SK-N-SH (cell line): Measurements from ENCODE around the gene NAGA. TPM values are rescaled to one million over a fixed set of nuclear protein-coding genes. Genes with fewer than 3 reads are reported as not detected.

Experiments
- CTCF ChIA-PET: fragments of 300-600, 350-600 bp; formaldehyde crosslinking; extraction: SDS; loops from one replicate; lab custom pipeline; 2021; lab: Yijun Ruan, JAX
- POLR2A ChIA-PET: fragments of 350-600 bp; sonication (Branson Sonifier 250); formaldehyde crosslinking; extraction: SDS; loops from one replicate; lab custom pipeline; 2020; ENCODE audit warnings: antibody characterized with exemption, inconsistent platforms; lab: Yijun Ruan, JAX
- DNase-seq: peaks from one replicate; pipeline ENCODE4 v3.0.0; 2012
- H2AFZ ChIP-seq: fragments of 200-600 bp; sonication (generic); 2 replicates; pipeline ENCODE4 v1.8.1; 2016; ENCODE audit warnings: antibody characterized with exemption, mild to moderate bottlenecking, low read depth
- H3F3A ChIP-seq: fragments of 200-600 bp; sonication (generic); replicated peaks from 2 replicates; pipeline ENCODE3; 2016; ENCODE audit warnings: antibody characterized with exemption, mild to moderate bottlenecking; ENCODE audit not compliant: insufficient read depth
- H3K27ac ChIP-seq, 2 experiments: fragments of 200-500 bp in 1 of 2; fragments of 200-600 bp in 1 of 2; sonication (Bioruptor generic) in 1 of 2; sonication (generic), shearing (Covaris generic) in 1 of 2; 2 replicates each; pipeline versions ENCODE4 v1.5.1 to v1.6.1; 2014 to 2016; ENCODE audit warnings: low read depth in 2 of 2, inconsistent platforms in 1 of 2, low read length in 1 of 2, mild to moderate bottlenecking in 1 of 2, mixed read lengths in 1 of 2
- H3K27me3 ChIP-seq: fragments of 200-600 bp; sonication (generic), shearing (Covaris generic); 2 replicates; pipeline ENCODE4 v1.6.1; 2016; ENCODE audit warnings: mixed run types; ENCODE audit not compliant: insufficient read depth
- H3K36me3 ChIP-seq, 2 experiments: fragments of 200-500 bp in 1 of 2; fragments of 200-600 bp in 1 of 2; sonication (Bioruptor generic) in 1 of 2; sonication (generic) in 1 of 2; replicated peaks in 1 of 2; 2 replicates each; pipeline versions ENCODE3 to v1.5.1; 2014 to 2016; ENCODE audit warnings: low read length in 1 of 2, mild to moderate bottlenecking in 1 of 2; ENCODE audit not compliant: insufficient read depth in 2 of 2, control insufficient read depth in 1 of 2
- H3K4me1 ChIP-seq, 2 experiments: fragments of 200-500 bp in 1 of 2; fragments of 200-600 bp in 1 of 2; sonication (Bioruptor generic) in 1 of 2; sonication (generic), shearing (Covaris generic) in 1 of 2; 2 replicates each; pipeline versions ENCODE4 v1.5.1 to v1.6.1; 2014 to 2016; ENCODE audit warnings: low read depth in 1 of 2, low read length in 1 of 2, mixed run types in 1 of 2; ENCODE audit not compliant: insufficient read depth in 2 of 2, control insufficient read depth in 1 of 2
- H3K4me2 ChIP-seq: fragments of 200-600 bp; sonication (generic), shearing (Covaris generic); 2 replicates; pipeline ENCODE4 v1.6.1; 2017; ENCODE audit warnings: mixed run types
- H3K4me3 ChIP-seq, 2 experiments: fragments of 200-500 bp in 1 of 2; fragments of 200-600 bp in 1 of 2; sonication (Bioruptor generic) in 1 of 2; sonication (generic), shearing (Covaris generic) in 1 of 2; 2 replicates each; pipeline versions ENCODE4 v1.5.1 to v1.8.1; 2014 to 2016; ENCODE audit warnings: low read depth in 2 of 2, inconsistent platforms in 1 of 2, low read length in 1 of 2, mild to moderate bottlenecking in 1 of 2, mixed read lengths in 1 of 2, moderate library complexity in 1 of 2
- H3K79me2 ChIP-seq: fragments of 200-600 bp; sonication (generic); 2 replicates; pipeline ENCODE4 v1.8.1; 2017; ENCODE audit warnings: mild to moderate bottlenecking; ENCODE audit not compliant: insufficient read depth
- H3K9ac ChIP-seq: fragments of 200-600 bp; sonication (generic); 2 replicates; pipeline ENCODE4 v1.6.1; 2017; ENCODE audit warnings: mixed run types
- H3K9me2 ChIP-seq: fragments of 200-600 bp; sonication (generic); 2 replicates; pipeline ENCODE4 v1.6.1; 2017; ENCODE audit warnings: mixed run types
- H3K9me3 ChIP-seq: fragments of 200-600 bp; sonication (generic); 2 replicates; pipeline ENCODE4 v1.6.1; 2017; ENCODE audit warnings: mixed run types, mild to moderate bottlenecking, moderate library complexity
- H4K20me1 ChIP-seq: fragments of 200-600 bp; sonication (generic); 2 replicates; pipeline ENCODE4 v1.6.1; 2017; ENCODE audit warnings: mild to moderate bottlenecking, mixed run types; ENCODE audit not compliant: insufficient read depth
- ELF1 ChIP-seq: IDR thresholded peaks from 2 replicates; pipeline ENCODE4 v1.4.0; 2012
- FOXJ3 ChIP-seq: sonication (generic); formaldehyde crosslinking; IDR thresholded peaks from 2 replicates; pipeline ENCODE4 v1.5.1; 2020; ENCODE audit warnings: mild to moderate bottlenecking, missing genetic modification reagents
- FOXM1 ChIP-seq: IDR thresholded peaks from 2 replicates; pipeline ENCODE4 v1.4.0; 2012; ENCODE audit warnings: low read depth, mild to moderate bottlenecking
- GABPA ChIP-seq: IDR thresholded peaks from 2 replicates; pipeline ENCODE4 v1.4.0; 2012; ENCODE audit warnings: low read depth, mild to moderate bottlenecking
- GATA2 ChIP-seq: sonication (generic); formaldehyde crosslinking; IDR thresholded peaks from 2 replicates; pipeline ENCODE4 v1.5.0; 2020; ENCODE audit warnings: mild to moderate bottlenecking, missing genetic modification reagents
- IRF3 ChIP-seq: fragments of 150-350 bp; IDR thresholded peaks from 2 replicates; pipeline ENCODE4 v1.6.1; 2016; ENCODE audit warnings: mild to moderate bottlenecking, low read depth, low read length
- JUND ChIP-seq: IDR thresholded peaks from 2 replicates; pipeline ENCODE4 v1.4.0; 2012
- MAX ChIP-seq: IDR thresholded peaks from 2 replicates; pipeline ENCODE4 v1.4.0; 2012; ENCODE audit warnings: low read depth
- MXI1 ChIP-seq: IDR thresholded peaks from 2 replicates; pipeline ENCODE4 v1.6.1; 2012; ENCODE audit warnings: mild to moderate bottlenecking, low read depth, low read length, improper control_type of control experiment
- POLR2AphosphoS5 ChIP-seq: IDR thresholded peaks from 2 replicates; pipeline ENCODE4 v1.6.1; 2012; ENCODE audit warnings: low read depth, low read length
- RAD21 ChIP-seq: IDR thresholded peaks from 2 replicates; pipeline ENCODE4 v1.6.1; 2012; ENCODE audit warnings: mild to moderate bottlenecking, low read length
- RXRA ChIP-seq: IDR thresholded peaks from 2 replicates; pipeline ENCODE4 v1.4.0; 2012; ENCODE audit warnings: low read depth, mild to moderate bottlenecking, borderline replicate concordance
- SMC3 ChIP-seq: IDR thresholded peaks from 2 replicates; pipeline ENCODE4 v1.6.1; 2012; ENCODE audit warnings: low read depth, low read length, improper control_type of control experiment
- TEAD4 ChIP-seq: IDR thresholded peaks from 2 replicates; pipeline ENCODE4 v1.4.0; 2012; ENCODE audit warnings: mild to moderate bottlenecking, borderline replicate concordance; ENCODE audit not compliant: insufficient read depth
- USF2 ChIP-seq: fragments of 150-350 bp; IDR thresholded peaks from 2 replicates; pipeline ENCODE4 v1.6.1; 2017; ENCODE audit warnings: antibody characterized with exemption, low read length, low read depth, borderline replicate concordance
- YY1 ChIP-seq: IDR thresholded peaks from 2 replicates; pipeline ENCODE4 v1.4.0; 2012; ENCODE audit warnings: low read depth, mild to moderate bottlenecking
- ZBTB33 ChIP-seq: IDR thresholded peaks from 2 replicates; pipeline ENCODE4 v1.4.0; 2012; ENCODE audit warnings: low read depth, borderline replicate concordance
- WGBS: methylation state at CpG from one replicate; pipeline ENCODE4 v1.1.6; 2017; ENCODE audit warnings: low lambda C conversion rate; 5-methylcytosine and 5-hydroxymethylcytosine counted together
- polyA plus RNA-seq, 3 experiments: library from polyadenylated mRNA; depleted of rRNA; stranded (reverse); fragments of >200 nt; gene quantifications; 2 replicates each; pipeline ENCODE4 v1.2.3, GENCODE V29; 2012

NAGA gene
- polyA plus RNA-seq, 1 of the 3 experiments (the other 2 are of a cell fraction), result 16.8 TPM

- H3K9me2 ChIP-seq, result no peaks in the 10 kb centered on the region
- no peak overlapping the region for H3K4me2 ChIP-seq
- no peaks in the 10 kb centered on the region for H4K20me1 ChIP-seq
- H3K4me3 ChIP-seq, result no peak overlapping the region
- DNase-seq, result no peak
- no peaks in the 10 kb centered on the region for H3F3A ChIP-seq
- POLR2A ChIA-PET, result no interaction called here
- H3K36me3 ChIP-seq, result no peaks in the 10 kb centered on the region
- CTCF ChIA-PET, result interaction anchor here (0.7 kb wide), 1 partner anchor 16 kb away, joined by 3 read pairs; no protein-coding TSS in a partner anchor
- no peaks in the 10 kb centered on the region for H3K27me3 ChIP-seq
- H3K79me2 ChIP-seq, result no peaks in the 10 kb centered on the region
- no peaks in the 10 kb centered on the region for H3K9me3 ChIP-seq
- WGBS, result 79% methylated on average over 9 of the region's 9 CpGs
- no peak overlapping the region for H2AFZ ChIP-seq
- H3K4me1 ChIP-seq, result peaks cover 8 to 9% of the 10 kb centered on the region in 2 experiments; a peak in 2 of 4 replicates
- no peak for TF ChIP-seq TEAD4
- no peak for TF ChIP-seq GABPA
- TF ChIP-seq SMC3, result no peak
- TF ChIP-seq RAD21, result no peak
- no peak for TF ChIP-seq RXRA
- no peak for TF ChIP-seq IRF3
- no peak for TF ChIP-seq YY1
- no peak for TF ChIP-seq MXI1
- no peak for TF ChIP-seq ELF1
- no peak for TF ChIP-seq FOXJ3 (CRISPR knock-in tag)
- H3K27ac ChIP-seq, result no peak overlapping the region
- H3K9ac ChIP-seq, result no peak overlapping the region
Observed at GRCh38 chr22:42074846-42075676, 4.4 kb upstream of the NAGA start.

GRCh38 chr22:42074132-42074811, 3.7 kb upstream of the NAGA start, which contains the start of gene PHETA2:
Gene PHETA2, plus strand, starts transcription at chr22:42074248. Its CDS starts 3,046 bp downstream, at chr22:42077294.
- no peak within 1 kb of the TSS for H3K4me2 ChIP-seq
- DNase-seq, result peak; percentile 65
- no peaks in the 10 kb centered on the region for H4K20me1 ChIP-seq
- WGBS, result 75% methylated on average over 7 of the region's 55 CpGs
- no peak within 1 kb of the TSS for H2AFZ ChIP-seq
- H3K4me3 ChIP-seq, result no peak within 1 kb of the TSS; a peak in 1 of 4 replicates
- H3K9me3 ChIP-seq, result no peaks in the 10 kb centered on the region
- no peak within 1 kb of the TSS for H3K27ac ChIP-seq
- POLR2A ChIA-PET, result no interaction called here
- H3K4me1 ChIP-seq, result peaks cover 8 to 14% of the 10 kb centered on the region in 2 experiments; a peak in 2 of 4 replicates
- no peaks in the 10 kb centered on the region for H3K9me2 ChIP-seq
- CTCF ChIA-PET, result no interaction called here
- TF ChIP-seq IRF3, result no peak
- TF ChIP-seq RXRA, result no peak
- TF ChIP-seq JUND, result no peak
- TF ChIP-seq MXI1, result no peak
- TF ChIP-seq ZBTB33, result no peak
- no peak for TF ChIP-seq USF2
- TF ChIP-seq POLR2AphosphoS5, result no peak
- TF ChIP-seq RAD21, result no peak
- TF ChIP-seq GATA2, result no peak
- TF ChIP-seq FOXM1, result no peak
- TF ChIP-seq MAX, result no peak
- TF ChIP-seq, all 33 proteins: peak for 0
- no peaks in the 10 kb centered on the region for H3K36me3 ChIP-seq
- H3K79me2 ChIP-seq, result no peaks in the 10 kb centered on the region
- H3K27me3 ChIP-seq, result no peaks in the 10 kb centered on the region
- H3F3A ChIP-seq, result no peaks in the 10 kb centered on the region
- H3K9ac ChIP-seq, result no peak within 1 kb of the TSS
